ENCODE results near the gene KCNJ4. TPM values are rescaled to one million over a fixed set of nuclear protein-coding genes. Genes with fewer than 3 reads are reported as not detected.

The KCNJ4 gene
- total RNA-seq, 3 donors from 2014 or later (not counting 1 experiment from before 2014, with no cell fraction given) = not detected

GRCh38 chr22:38451404-38451803 is 3.6 kb downstream of the KCNJ4 start:
- H3K9me3 ChIP-seq (ENCODE audit: control insufficient read depth, insufficient read depth, low read length) = no peaks in the 10 kb centered on the region
- peaks cover 18% of the 10 kb centered on the region for H3K27me3 ChIP-seq (ENCODE audit: control insufficient read depth, insufficient read depth, low read length)
- H3K36me3 ChIP-seq (ENCODE audit: control insufficient read depth, insufficient read depth, low read length) = no peaks in the 10 kb centered on the region
- H3K4me3 ChIP-seq (ENCODE audit: low read length) = no peak overlapping the region
- TF ChIP-seq, protein P1, sequence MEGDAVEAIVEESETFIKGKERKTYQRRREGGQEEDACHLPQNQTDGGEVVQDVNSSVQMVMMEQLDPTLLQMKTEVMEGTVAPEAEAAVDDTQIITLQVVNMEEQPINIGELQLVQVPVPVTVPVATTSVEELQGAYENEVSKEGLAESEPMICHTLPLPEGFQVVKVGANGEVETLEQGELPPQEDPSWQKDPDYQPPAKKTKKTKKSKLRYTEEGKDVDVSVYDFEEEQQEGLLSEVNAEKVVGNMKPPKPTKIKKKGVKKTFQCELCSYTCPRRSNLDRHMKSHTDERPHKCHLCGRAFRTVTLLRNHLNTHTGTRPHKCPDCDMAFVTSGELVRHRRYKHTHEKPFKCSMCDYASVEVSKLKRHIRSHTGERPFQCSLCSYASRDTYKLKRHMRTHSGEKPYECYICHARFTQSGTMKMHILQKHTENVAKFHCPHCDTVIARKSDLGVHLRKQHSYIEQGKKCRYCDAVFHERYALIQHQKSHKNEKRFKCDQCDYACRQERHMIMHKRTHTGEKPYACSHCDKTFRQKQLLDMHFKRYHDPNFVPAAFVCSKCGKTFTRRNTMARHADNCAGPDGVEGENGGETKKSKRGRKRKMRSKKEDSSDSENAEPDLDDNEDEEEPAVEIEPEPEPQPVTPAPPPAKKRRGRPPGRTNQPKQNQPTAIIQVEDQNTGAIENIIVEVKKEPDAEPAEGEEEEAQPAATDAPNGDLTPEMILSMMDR (IDR thresholded peaks at IDR 0.05) = no peak
- DNase-seq = no peak
- Mint-ChIP-seq H3K27ac (no peak overlapping the region), H3K9me3 (no peaks in the 10 kb centered on the region), H3K36me3 (no peaks in the 10 kb centered on the region), H3K4me3 (no peak overlapping the region), H3K27me3 (ENCODE audit: low read depth in 2 of 2) (peaks cover 33 to 36% of the 10 kb centered on the region in 2 donors), H3K4me1 (peaks cover 3 to 4% of the 10 kb centered on the region in 2 donors)
- intact Hi-C loops (cut with micrococcal nuclease) = no loop called here
- WGBS (ENCODE audit: insufficient coverage) = 95% methylated on average over 2 of the region's 2 CpGs
- H3K4me1 ChIP-seq (ENCODE audit: control insufficient read depth, insufficient read depth, low read length) = peaks cover 7% of the 10 kb centered on the region
- ATAC-seq = no peak
- H3K27ac ChIP-seq (ENCODE audit: low read length) = no peak overlapping the region

- H3K27ac ChIP-seq (ENCODE audit: low read length) = no peak overlapping the region
- Mint-ChIP-seq H3K27me3 (ENCODE audit: low read depth in 2 of 2) (peaks cover 31 to 33% of the 10 kb centered on the region in 2 donors), H3K27ac (no peak overlapping the region), H3K4me1 (peaks cover 0 to 4% of the 10 kb centered on the region in 2 donors), H3K36me3 (no peaks in the 10 kb centered on the region), H3K4me3 (no peak overlapping the region), H3K9me3 (no peaks in the 10 kb centered on the region)
- DNase-seq = no peak
- H3K4me1 ChIP-seq (ENCODE audit: control insufficient read depth, insufficient read depth, low read length) = peaks cover 7% of the 10 kb centered on the region
- no peaks in the 10 kb centered on the region for H3K9me3 ChIP-seq (ENCODE audit: control insufficient read depth, insufficient read depth, low read length)
- no peak for ATAC-seq
- H3K27me3 ChIP-seq (ENCODE audit: control insufficient read depth, insufficient read depth, low read length) = peaks cover 13% of the 10 kb centered on the region
- 68% methylated on average over 11 of the region's 11 CpGs for WGBS (ENCODE audit: insufficient coverage)
- intact Hi-C loops (cut with micrococcal nuclease) = no loop called here
- no peaks in the 10 kb centered on the region for H3K36me3 ChIP-seq (ENCODE audit: control insufficient read depth, insufficient read depth, low read length)
- TF ChIP-seq, protein P1 (IDR thresholded peaks at IDR 0.05) = no peak
- no peak overlapping the region for H3K4me3 ChIP-seq (ENCODE audit: low read length)
These were observed 4.7 kb downstream of the KCNJ4 start for GRCh38 chr22:38450234-38450797.

- 77% methylated on average over 17 of the region's 18 CpGs for WGBS (ENCODE audit: insufficient coverage)
- H3K27me3 Mint-ChIP-seq (ENCODE audit: low read depth in 2 of 2) = peaks cover 32 to 33% of the 10 kb centered on the region in 2 donors
- H3K27ac Mint-ChIP-seq = no peak overlapping the region
- peaks cover 0 to 4% of the 10 kb centered on the region in 2 donors for H3K4me1 Mint-ChIP-seq
- TF ChIP-seq, protein P1 (IDR thresholded peaks at IDR 0.05) = no peak
- H3K27me3 ChIP-seq (ENCODE audit: control insufficient read depth, insufficient read depth, low read length) = peaks cover 13% of the 10 kb centered on the region
- H3K4me1 ChIP-seq (ENCODE audit: control insufficient read depth, insufficient read depth, low read length) = peaks cover 7% of the 10 kb centered on the region
- DNase-seq (no peak), ATAC-seq (no peak)
- H3K36me3 Mint-ChIP-seq = no peaks in the 10 kb centered on the region
- H3K4me3 ChIP-seq (ENCODE audit: low read length) = no peak overlapping the region
- intact Hi-C loops (cut with micrococcal nuclease) = no loop called here
- no peaks in the 10 kb centered on the region for H3K36me3 ChIP-seq (ENCODE audit: control insufficient read depth, insufficient read depth, low read length)
- no peak overlapping the region for H3K27ac ChIP-seq (ENCODE audit: low read length)
- no peak overlapping the region for H3K4me3 Mint-ChIP-seq
- H3K9me3 Mint-ChIP-seq = no peaks in the 10 kb centered on the region
- no peaks in the 10 kb centered on the region for H3K9me3 ChIP-seq (ENCODE audit: control insufficient read depth, insufficient read depth, low read length)
These were observed 5.2 kb downstream of the KCNJ4 start for GRCh38 chr22:38449776-38450175.
